ENCODE results near the gene SLC15A5. TPM values are rescaled to one million over a fixed set of nuclear protein-coding genes. Genes with fewer than 3 reads are reported as not detected.

Gene SLC15A5
- total and polyA plus RNA-seq, 11 donors = not detected

GRCh38 chr12:16225692-16226091, 51.8 kb downstream of the SLC15A5 start:
- WGBS, 4 donors = 66 to 80% (median 71%) methylated on average over 4 of the region's 4 CpGs
- Histone ChIP-seq H3K27me3 (no peaks in the 10 kb centered on the region), H3K4me1 (no peaks in the 10 kb centered on the region), H3K36me3 (no peaks in the 10 kb centered on the region), H3K9me3 (no peaks in the 10 kb centered on the region), H3K4me3 (no peak overlapping the region), H3K27ac (no peak overlapping the region)
- TF ChIP-seq POLR2A (IDR thresholded peaks at IDR 0.05) (no peak), CTCF (IDR thresholded peaks at IDR 0.05) (no peak)
- intact Hi-C loops (cut with DNase I) = no loop called here
- DNase-seq (no peak), ATAC-seq (no peak)

GRCh38 chr12:16224196-16224595, 53.3 kb downstream of the SLC15A5 start:
- intact Hi-C loops (cut with DNase I) = no loop called here
- H3K36me3 ChIP-seq = no peaks in the 10 kb centered on the region
- no peaks in the 10 kb centered on the region for H3K9me3 ChIP-seq
- H3K27ac ChIP-seq = no peak overlapping the region
- no peaks in the 10 kb centered on the region for H3K4me1 ChIP-seq
- WGBS, 4 donors = 91 to 95% (median 94%) methylated on average over 3 of the region's 3 CpGs
- ATAC-seq (no peak), DNase-seq (no peak)
- TF ChIP-seq CTCF (IDR thresholded peaks at IDR 0.05) (no peak), POLR2A (IDR thresholded peaks at IDR 0.05) (no peak)
- no peaks in the 10 kb centered on the region for H3K27me3 ChIP-seq
- no peak overlapping the region for H3K4me3 ChIP-seq

- ATAC-seq (no peak), DNase-seq (no peak)
- no peaks in the 10 kb centered on the region for H3K27me3 ChIP-seq
- no peak overlapping the region for H3K27ac ChIP-seq
- H3K4me3 ChIP-seq = no peak overlapping the region
- intact Hi-C loops (cut with DNase I) = no loop called here
- no peaks in the 10 kb centered on the region for H3K4me1 ChIP-seq
- H3K36me3 ChIP-seq = no peaks in the 10 kb centered on the region
- TF ChIP-seq POLR2A (IDR thresholded peaks at IDR 0.05) = no peak
- no peak for TF ChIP-seq CTCF (IDR thresholded peaks at IDR 0.05)
- WGBS, 4 donors = 93 to 97% (median 94%) methylated on average over 2 of the region's 2 CpGs
- no peaks in the 10 kb centered on the region for H3K9me3 ChIP-seq
These were observed 55.7 kb downstream of the SLC15A5 start for GRCh38 chr12:16221776-16222175.

GRCh38 chr12:16220120-16220519, 57.4 kb downstream of the SLC15A5 start:
- H3K9me3 ChIP-seq = no peaks in the 10 kb centered on the region
- H3K4me1 ChIP-seq = no peaks in the 10 kb centered on the region
- no peaks in the 10 kb centered on the region for H3K27me3 ChIP-seq
- DNase-seq = no peak
- TF ChIP-seq POLR2A (IDR thresholded peaks at IDR 0.05) = no peak
- no peak for TF ChIP-seq CTCF (IDR thresholded peaks at IDR 0.05)
- no peak overlapping the region for H3K4me3 ChIP-seq
- ATAC-seq = no peak
- H3K27ac ChIP-seq = no peak overlapping the region
- no peaks in the 10 kb centered on the region for H3K36me3 ChIP-seq
- intact Hi-C loops (cut with DNase I) = no loop called here
